GM13977 (cell line): Measurements from ENCODE around the gene RHOBTB3.
"Not testable (repeated sequence)": the region's sequence is repeated elsewhere in the genome, so short reads cannot be mapped to it uniquely, and the experiment has no call there.

Experiments used
- DNase-seq: peaks from one replicate; pipeline ENCODE4 v3.0.0; 2012; ENCODE audit warnings: low spot score
- CTCF ChIP-seq: IDR thresholded peaks from 2 replicates; pipeline ENCODE4 v1.5.1; 2012; ENCODE audit warnings: mild to moderate bottlenecking, control low read depth; ENCODE audit not compliant: insufficient read depth; ENCODE audit errors: extremely low read depth, missing control alignments
- in situ Hi-C: fragments of 300-500 bp; cut with MboI; formaldehyde crosslinking; loops from one replicate; pipeline ENCODE4 v1.12.0; 2022; ENCODE audit warnings: low sequenced_read_pairs, low pct_unique_long_range_greater_than_20kb, mixed read lengths, inconsistent platforms; ENCODE audit not compliant: unreplicated experiment

Gene RHOBTB3

GRCh38 chr5:95697781-95698681 lies 33.1 kb upstream of the RHOBTB3 start:
- no peak for TF ChIP-seq CTCF
- no peak for DNase-seq
- in situ Hi-C loops: no loop called here

GRCh38 chr5:95699337-95699736 lies 31.8 kb upstream of the RHOBTB3 start:
- in situ Hi-C loops: no loop called here
- TF ChIP-seq CTCF: no peak
- no peak for DNase-seq

GRCh38 chr5:95701074-95701473 lies 30.1 kb upstream of the RHOBTB3 start:
- in situ Hi-C loops: no loop called here
- TF ChIP-seq CTCF: no peak
- no peak for DNase-seq

- TF ChIP-seq CTCF: no peak
These were observed 27.0 kb upstream of the RHOBTB3 start for GRCh38 chr5:95704150-95704549.

GRCh38 chr5:95706196-95706595 lies 24.9 kb upstream of the RHOBTB3 start:
- DNase-seq, in situ Hi-C loops: not testable (repeated sequence)

More at GRCh38 chr5:95704150-95704549, 27.0 kb upstream of the RHOBTB3 start:
- in situ Hi-C loops: no loop called here
- no peak for DNase-seq

- no peak for TF ChIP-seq CTCF
- no peak for DNase-seq
- in situ Hi-C loops: no loop called here
These were observed 24.1 kb upstream of the RHOBTB3 start for GRCh38 chr5:95707055-95707454.

GRCh38 chr5:95707534-95708188 lies 23.5 kb upstream of the RHOBTB3 start:
- in situ Hi-C loops, DNase-seq: not testable (repeated sequence)
